Measurements from ENCODE around the gene TK2. TPM values are rescaled to one million over a fixed set of nuclear protein-coding genes. Genes with fewer than 3 reads are reported as not detected.

Gene TK2
- total RNA-seq, 1 donor from 2014 or later, result 58.3 TPM

DNA sequence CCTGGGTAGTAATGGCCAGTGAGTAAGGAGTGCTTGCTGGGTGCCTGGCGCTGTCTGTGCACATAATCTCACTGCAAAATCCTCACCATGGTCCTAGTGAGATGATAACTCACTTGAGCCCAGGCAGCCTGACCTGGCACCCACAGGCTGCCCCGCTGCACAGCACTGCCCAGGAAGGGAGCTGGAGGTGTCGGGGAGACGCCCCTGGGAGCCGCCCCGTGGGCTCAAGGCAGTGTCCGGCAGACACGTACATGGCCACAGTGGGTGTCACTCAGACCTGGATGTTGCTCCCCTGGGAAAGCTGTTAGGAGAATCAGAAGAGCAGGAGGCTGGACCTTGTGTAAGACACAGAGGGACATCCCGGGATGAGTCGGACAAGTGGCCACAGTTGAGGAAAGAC is 78.7 kb downstream of the TK2 start:
- peak; percentile 73 for DNase-seq (ENCODE audit: low spot score)

DNA sequence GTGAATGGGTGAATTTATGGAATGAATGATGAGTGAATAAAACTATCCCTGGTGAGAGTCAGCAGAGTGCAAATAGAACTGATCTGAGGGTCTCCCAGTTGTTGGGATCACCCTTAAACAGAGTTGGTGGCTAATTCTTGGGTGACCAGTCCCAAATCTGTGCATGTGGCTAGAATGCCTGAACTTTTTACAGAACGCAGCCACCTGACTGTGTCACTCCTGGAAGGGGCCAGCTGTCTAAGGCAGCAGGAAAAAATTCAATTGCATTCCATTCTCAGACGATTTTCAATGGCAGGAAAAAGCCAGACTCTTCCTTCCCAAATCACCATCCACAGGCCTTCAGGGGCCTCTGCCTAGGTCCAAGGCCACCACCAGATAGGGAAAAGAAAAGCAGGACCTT is 79.4 kb downstream of the TK2 start:
- peak; percentile 47 for DNase-seq (ENCODE audit: low spot score)

DNA sequence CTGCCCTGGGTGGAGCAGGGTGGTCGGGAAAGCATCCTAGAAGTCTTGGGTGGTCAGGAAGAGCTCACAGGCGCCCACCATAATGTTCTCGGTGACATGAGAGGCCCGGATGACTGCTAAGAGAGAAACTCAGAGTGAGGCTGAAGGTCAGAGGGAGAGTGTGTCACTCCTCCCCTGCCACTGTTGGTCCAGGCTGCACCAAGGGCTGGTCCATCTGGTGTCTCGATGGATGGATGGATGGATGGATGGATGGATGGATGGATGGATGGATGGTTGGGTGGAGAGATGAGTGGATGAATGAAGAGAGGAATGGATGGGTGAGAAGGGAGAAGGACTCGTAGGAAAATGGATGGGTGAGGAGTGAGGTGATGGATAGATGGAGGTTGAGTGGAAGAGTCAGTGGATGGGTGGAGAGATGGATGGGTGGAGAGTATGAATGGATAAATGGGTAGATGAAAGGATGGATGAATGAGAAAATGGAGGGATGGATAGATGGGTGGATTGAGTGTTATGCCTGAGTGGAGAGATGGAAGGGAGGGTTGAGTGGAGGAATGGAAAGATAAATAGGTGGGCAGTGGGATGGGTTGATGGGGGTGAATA is 79.9 kb downstream of the TK2 start:
- no peak for DNase-seq (ENCODE audit: low spot score)

DNA sequence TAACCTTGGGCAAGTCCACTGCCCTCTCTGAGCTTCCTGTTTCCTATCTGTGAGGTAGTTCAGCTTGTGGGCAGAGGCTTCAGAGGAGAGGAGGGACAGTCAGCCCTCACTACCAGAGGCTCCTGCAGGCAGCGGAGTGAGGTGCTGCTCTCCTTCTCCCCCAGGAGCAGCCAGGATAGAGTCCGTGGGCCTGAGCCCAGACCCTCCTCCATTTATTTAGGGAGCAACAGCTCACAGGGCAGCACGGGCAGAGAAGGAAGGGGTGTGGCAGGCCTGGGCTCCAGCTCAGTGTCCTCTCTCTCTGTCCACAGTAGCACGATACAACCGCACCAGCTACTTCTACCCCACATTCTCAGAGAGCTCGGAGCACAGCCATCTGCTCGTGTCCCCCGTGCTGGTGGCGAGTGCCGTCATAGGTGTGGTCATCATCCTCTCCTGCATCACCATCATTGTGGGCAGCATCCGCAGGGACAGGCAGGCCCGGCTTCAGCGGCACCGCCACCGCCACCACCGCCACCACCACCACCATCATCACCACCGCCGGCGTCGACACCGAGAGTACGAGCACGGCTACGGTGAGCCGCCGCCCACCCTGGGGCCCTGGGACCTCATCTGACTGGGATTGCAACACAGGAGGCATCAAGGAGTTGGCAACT is 80.5 kb downstream of the TK2 start:
- peak; percentile 87 for DNase-seq (ENCODE audit: low spot score)

DNA sequence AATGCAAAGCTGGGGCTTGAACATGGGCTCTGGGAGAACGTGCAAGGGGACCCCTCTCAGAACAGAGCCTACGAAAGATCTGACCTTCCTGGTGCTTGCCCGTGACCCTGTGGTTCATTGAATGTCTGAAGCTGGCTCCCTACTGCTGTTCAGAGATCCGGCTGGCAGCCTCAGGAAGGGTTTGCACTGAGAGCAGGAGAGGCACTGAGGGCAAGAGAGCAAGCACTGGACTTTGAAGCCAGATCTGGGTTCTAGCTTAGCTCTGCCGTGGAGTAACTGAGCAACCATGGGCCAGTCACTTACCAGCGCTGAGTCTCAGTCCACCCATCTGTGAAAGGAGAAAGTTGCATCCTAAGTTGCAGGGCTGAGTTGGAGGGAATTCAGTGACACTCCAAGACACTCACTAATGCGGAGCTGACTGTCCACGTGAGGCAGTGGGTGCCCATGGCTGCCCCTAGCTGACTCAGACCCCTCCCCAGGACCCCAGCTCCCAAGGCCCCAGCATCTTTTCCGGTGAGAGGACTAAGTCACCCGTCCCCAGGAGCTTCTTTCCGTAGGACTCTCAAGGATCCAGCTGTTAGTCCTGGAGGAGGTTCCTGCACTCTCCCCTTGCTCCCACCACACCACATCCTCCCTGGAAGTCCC is 81.5 kb downstream of the TK2 start:
- DNase-seq (ENCODE audit: low spot score), result peak; percentile 11

DNA sequence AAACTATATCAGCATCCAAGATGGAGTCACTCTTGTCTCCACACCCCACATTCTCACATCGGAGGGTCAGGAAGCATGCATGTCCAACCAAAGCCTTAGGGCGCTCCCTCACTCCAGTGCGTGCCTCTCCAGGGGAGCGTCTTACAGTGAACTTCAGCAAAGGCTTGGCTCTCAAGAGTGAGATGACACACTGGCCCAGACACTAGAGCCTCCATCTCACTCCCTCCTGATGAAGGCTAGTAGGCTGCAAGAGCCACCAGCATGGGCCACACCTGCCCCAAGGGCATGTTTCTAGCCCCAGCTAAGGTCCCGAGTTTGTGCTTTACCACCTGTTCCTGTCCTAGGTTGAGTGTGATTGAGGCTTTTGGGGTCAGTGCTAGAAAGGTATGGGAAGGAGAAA is 82.3 kb downstream of the TK2 start:
- DNase-seq (ENCODE audit: low spot score), result peak; percentile 69

DNA sequence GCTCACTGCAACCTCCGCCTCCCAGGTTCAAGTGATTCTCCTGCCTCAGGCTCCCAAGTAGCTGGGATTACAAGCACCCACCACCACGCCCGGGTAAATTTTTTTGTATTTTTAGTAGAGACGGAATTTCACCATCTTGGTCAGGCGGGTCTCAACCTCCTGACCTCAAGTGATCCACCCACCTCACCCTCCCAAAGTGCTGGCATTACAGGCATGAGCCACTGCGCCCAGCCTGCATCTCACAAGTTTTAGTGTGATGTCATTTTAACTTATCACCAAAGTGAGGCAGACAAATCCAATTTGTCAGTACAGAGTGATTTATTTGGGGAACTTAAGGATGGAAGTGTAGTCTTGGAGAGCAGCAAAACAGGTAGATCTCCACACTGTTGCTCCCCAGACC is 83.3 kb downstream of the TK2 start:
- peak; percentile 22 for DNase-seq (ENCODE audit: low spot score)

DNA sequence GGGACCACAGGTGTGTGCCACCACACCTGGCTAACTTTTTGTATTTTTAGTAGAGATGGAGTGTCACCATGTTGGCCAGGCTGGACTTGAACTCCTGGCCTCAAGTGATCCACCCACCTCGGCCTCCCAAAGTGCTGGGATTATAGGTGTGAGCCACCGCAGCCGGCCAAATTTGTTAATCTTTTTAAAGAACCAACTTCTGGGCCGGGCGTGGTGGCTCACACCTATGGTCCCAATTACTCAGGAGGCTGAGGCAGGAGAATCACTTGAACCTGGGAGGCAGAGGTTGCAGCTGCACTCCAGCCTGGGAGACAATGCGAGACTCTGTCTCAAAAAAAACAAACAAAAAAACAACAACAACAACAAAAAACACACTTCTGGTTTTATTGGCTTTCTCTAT is 84.0 kb downstream of the TK2 start:
- peak; percentile 37 for DNase-seq (ENCODE audit: low spot score)

DNA sequence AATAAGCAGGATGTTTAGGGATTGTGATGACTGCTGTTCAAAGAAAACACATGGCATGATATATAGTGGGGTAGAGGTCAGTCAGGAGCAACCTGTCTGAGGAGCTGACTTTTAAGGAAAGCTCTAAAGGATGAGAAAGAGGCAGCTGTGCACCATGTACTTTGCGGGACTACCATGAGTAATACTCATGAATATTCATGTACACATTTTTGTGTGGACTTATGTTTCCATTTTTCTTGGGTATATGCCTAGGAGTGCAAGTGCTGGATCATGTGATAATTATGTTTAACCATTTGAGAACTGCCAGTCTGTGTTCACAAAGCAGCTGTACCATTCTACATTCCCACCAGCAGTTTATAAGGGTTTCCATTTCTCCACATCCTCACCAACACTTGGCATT is 87.0 kb downstream of the TK2 start:
- DNase-seq (ENCODE audit: low spot score), result no peak

DNA sequence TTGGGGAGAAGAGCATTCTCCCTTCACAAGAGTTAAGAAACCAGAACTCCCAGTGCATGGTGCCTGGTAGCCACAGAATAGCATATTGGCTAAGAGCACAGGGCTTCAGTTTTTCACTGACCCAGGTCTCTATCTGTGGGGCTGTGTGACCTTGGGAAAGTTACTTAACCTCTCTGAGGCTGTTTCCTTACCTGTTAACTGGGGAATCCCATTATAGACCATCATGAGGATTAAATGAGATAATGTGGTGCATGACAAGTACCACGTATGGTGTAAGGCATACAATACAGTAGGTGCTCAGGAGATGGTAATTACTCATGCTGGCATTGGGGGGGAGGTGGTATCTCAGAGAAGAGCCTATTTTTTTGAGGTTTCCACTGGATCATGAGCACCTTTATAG is 89.2 kb downstream of the TK2 start:
- DNase-seq (ENCODE audit: low spot score), result no peak

DNA sequence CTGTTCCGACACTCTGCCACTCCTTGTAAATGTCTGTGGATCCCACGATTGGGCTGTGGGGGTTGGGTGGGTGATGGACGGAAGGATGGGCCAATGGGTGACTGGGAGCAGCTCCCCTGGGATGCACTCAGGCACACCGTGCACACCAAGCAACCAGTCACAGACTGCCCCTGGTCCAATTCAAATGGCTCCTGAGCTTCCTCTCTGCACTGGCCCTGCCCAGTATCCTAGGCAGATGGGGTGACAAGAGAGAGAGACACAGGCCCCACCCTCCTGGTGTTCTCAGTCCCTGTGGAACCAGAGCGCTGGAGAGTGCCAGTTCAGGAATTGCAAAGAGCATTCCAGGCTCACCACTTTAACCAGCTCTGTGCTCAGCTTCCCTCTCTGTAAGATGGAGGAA is 90.0 kb downstream of the TK2 start:
- peak; percentile 37 for DNase-seq (ENCODE audit: low spot score)

DNA sequence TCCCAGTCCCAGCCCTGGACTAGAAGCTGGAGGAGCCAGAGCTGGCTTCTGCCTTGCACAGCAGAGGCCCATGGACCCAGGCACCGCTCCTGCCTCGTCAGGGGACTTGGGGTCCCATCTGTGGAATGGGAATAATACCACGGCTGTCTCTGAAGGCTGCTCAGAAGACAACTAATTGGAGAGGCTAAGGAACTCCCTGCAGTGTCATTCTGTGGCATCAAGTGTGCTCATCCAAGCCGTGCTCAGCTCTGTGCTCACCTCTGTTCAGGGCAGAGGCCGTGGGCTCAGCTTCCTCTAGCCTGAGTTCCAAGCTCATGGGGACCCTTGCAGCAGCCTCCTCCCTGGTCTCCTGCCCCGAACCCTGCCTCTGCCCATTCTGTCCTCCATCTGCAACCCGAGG is 91.1 kb downstream of the TK2 start:
- DNase-seq (ENCODE audit: low spot score), result peak; percentile 53

DNA sequence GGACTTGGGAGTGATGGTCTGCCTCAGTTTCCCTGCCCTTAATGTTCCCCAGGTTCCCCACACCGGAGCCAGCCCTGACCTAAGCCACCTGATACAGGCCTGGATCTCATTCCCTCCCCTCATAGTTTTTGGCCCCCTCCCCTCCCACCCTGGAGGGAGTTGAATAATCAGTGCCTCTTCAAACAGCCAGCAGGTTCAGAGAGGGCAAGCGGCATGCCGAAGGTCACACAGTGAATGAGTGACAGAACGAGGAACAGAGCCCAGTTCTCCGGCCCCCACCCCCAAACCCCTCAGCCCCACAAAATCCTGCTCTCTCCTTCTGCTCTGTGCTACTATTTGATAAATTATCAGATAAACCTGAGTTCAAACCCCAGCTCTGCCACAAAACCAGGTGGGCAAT is 91.6 kb downstream of the TK2 start:
- peak; percentile 11 for DNase-seq (ENCODE audit: low spot score)

Other genes with a start within 250 kb of the TK2 start
- gene CDH5, start 183.4 kb downstream of the TK2 start, total RNA-seq, result 121 TPM
- gene BEAN1, start 122.8 kb downstream of the TK2 start, total RNA-seq, result 0.51 TPM
- 41.6 TPM for gene CKLF, start 2.5 kb upstream of the TK2 start, total RNA-seq
- 6.4 TPM for gene CMTM1, start 16.3 kb upstream of the TK2 start, total RNA-seq
- 1.00 TPM for gene CMTM2, start 29.3 kb upstream of the TK2 start, total RNA-seq
- 48.1 TPM for gene CMTM3, start 54.6 kb upstream of the TK2 start, total RNA-seq
- 17.9 TPM for gene CMTM4, start 146.6 kb upstream of the TK2 start, total RNA-seq
- 162 TPM for gene DYNC1LI2, start 201.5 kb upstream of the TK2 start, total RNA-seq

Measured in mesenteric fat pad (tissue), 1 donor.